Endothelial cell of umbilical vein (primary cell): Measurements from ENCODE around the gene STK32C. TPM values are rescaled to one million over a fixed set of nuclear protein-coding genes. Genes with fewer than 3 reads are reported as not detected.

Experiments used
- BruUV-seq: library from RNA; stranded (reverse); fragments of 400-500 nt; replicated peaks from 2 replicates; lab custom pipeline; 2021; lab: Mats Ljungman, UMichigan
- CTCF ChIA-PET: fragments of 300-600, 350-600 bp; sonication (Branson Sonifier 250); formaldehyde crosslinking; loops from one replicate; lab custom pipeline; 2021; ENCODE audit warnings: antibody characterized with exemption, inconsistent platforms; lab: Charles Lee
- POLR2A ChIA-PET: fragments of 300-600, 350-600 bp; sonication (Branson Sonifier 250); formaldehyde crosslinking; loops from one replicate; lab custom pipeline; 2021; ENCODE audit warnings: antibody characterized with exemption, inconsistent platforms; lab: Charles Lee
- DNase-seq: peaks from one replicate; pipeline ENCODE4 v3.0.0-alpha.2; 2011; ENCODE audit warnings: low read depth, low spot score
- FAIRE-seq: peaks from 2 replicates; lab custom pipeline; 2011; peaks lifted over from hg19 to GRCh38; lab: Jason Lieb, UNC
- H2AFZ ChIP-seq: 2 replicates; pipeline ENCODE4 v1.6.0; 2012; ENCODE audit warnings: low read depth, low read length, control low read depth, inconsistent platforms
- H3K27ac ChIP-seq: 2 replicates; pipeline ENCODE4 v1.5.1; 2011; ENCODE audit warnings: low read depth, mild to moderate bottlenecking, control low read depth, low read length, moderate library complexity; ENCODE audit not compliant: insufficient read depth
- H3K27me3 ChIP-seq, 2 experiments: 2 replicates each; pipeline versions ENCODE4 v1.6.0 to v1.6.1; 2011; ENCODE audit warnings: low read length in 2 of 2, mixed read lengths in 1 of 2; ENCODE audit not compliant: control insufficient read depth in 2 of 2, insufficient read depth in 2 of 2
- H3K36me3 ChIP-seq, 2 experiments: 2 replicates in 1 of 2; 3 replicates in 1 of 2; pipeline ENCODE4 v1.5.1; 2011; ENCODE audit warnings: low read length in 2 of 2, mild to moderate bottlenecking in 1 of 2, moderate library complexity in 1 of 2; ENCODE audit not compliant: control insufficient read depth in 2 of 2, insufficient read depth in 2 of 2; ENCODE audit errors: extremely low read depth in 1 of 2
- H3K4me1 ChIP-seq: 3 replicates; pipeline ENCODE4 v1.5.1; 2011; ENCODE audit warnings: mild to moderate bottlenecking, low read length; ENCODE audit not compliant: control insufficient read depth, insufficient read depth; ENCODE audit errors: extremely low read depth
- H3K4me2 ChIP-seq: 2 replicates; pipeline ENCODE4 v1.6.1; 2011; ENCODE audit warnings: low read length, control low read depth, mixed read lengths; ENCODE audit not compliant: insufficient read depth
- H3K4me3 ChIP-seq, 3 experiments: fragments of 200-600 bp in 1 of 3; sonication (generic), shearing (Covaris generic) in 1 of 3; replicated peaks in 1 of 3; 2 replicates each; pipeline ENCODE4 v1.5.1; 2011 to 2016; ENCODE audit warnings: control low read depth in 3 of 3, low read length in 3 of 3, mild to moderate bottlenecking in 2 of 3, inconsistent platforms in 1 of 3, low read depth in 1 of 3, moderate library complexity in 1 of 3; ENCODE audit not compliant: insufficient read depth in 1 of 3
- H3K79me2 ChIP-seq: 2 replicates; pipeline ENCODE4 v1.6.0; 2012; ENCODE audit warnings: low read length, inconsistent platforms; ENCODE audit not compliant: control insufficient read depth, insufficient read depth
- H3K9ac ChIP-seq: replicated peaks from 2 replicates; pipeline ENCODE3; 2011; ENCODE audit warnings: low read length, control low read depth; ENCODE audit not compliant: insufficient read depth; ENCODE audit errors: extremely low read depth
- H3K9me1 ChIP-seq: replicated peaks from 3 replicates; pipeline ENCODE4 v1.6.0; 2011; ENCODE audit warnings: mild to moderate bottlenecking, low read length; ENCODE audit not compliant: control insufficient read depth, insufficient read depth; ENCODE audit errors: extremely low read depth
- H3K9me3 ChIP-seq: replicated peaks from 2 replicates; pipeline ENCODE4 v1.5.1; 2012; ENCODE audit warnings: low read length, inconsistent platforms; ENCODE audit not compliant: control insufficient read depth, insufficient read depth
- H4K20me1 ChIP-seq: replicated peaks from 2 replicates; pipeline ENCODE3; 2011; ENCODE audit warnings: mild to moderate bottlenecking, low read length; ENCODE audit not compliant: control insufficient read depth, insufficient read depth; ENCODE audit errors: extremely low read depth
- CTCF ChIP-seq, 2 donors: IDR thresholded peaks; 1 replicate in 1 of 2; 2 replicates in 1 of 2; pipeline ENCODE4 v1.5.1; 2011; ENCODE audit warnings: low read length in 2 of 2, mild to moderate bottlenecking in 2 of 2, moderate library complexity in 2 of 2, control low read depth in 1 of 2, inconsistent platforms in 1 of 2, low read depth in 1 of 2; ENCODE audit not compliant: insufficient read depth in 1 of 2; ENCODE audit errors: extremely low read depth in 1 of 2
- EZH2 ChIP-seq: IDR thresholded peaks from 2 replicates; pipeline ENCODE4 v1.6.1; 2012; ENCODE audit warnings: borderline replicate concordance, low read depth, mild to moderate bottlenecking, moderate library complexity, low read length, inconsistent platforms; ENCODE audit not compliant: severe bottlenecking
- FOS ChIP-seq: IDR thresholded peaks from 2 replicates; pipeline ENCODE4 v1.6.1; 2011; ENCODE audit warnings: mild to moderate bottlenecking, low read length, moderate library complexity, borderline replicate concordance; ENCODE audit not compliant: insufficient read depth
- GATA2 ChIP-seq: IDR thresholded peaks from 2 replicates; pipeline ENCODE4 v1.7.0; 2011; ENCODE audit warnings: low read depth, mild to moderate bottlenecking, moderate library complexity, mixed read lengths, low read length; ENCODE audit not compliant: insufficient read length, insufficient read depth
- JUN ChIP-seq: IDR thresholded peaks from 2 replicates; pipeline ENCODE4 v1.6.1; 2011; ENCODE audit warnings: borderline replicate concordance, low read depth; ENCODE audit not compliant: insufficient read length, insufficient read depth
- MAX ChIP-seq: IDR thresholded peaks from 2 replicates; pipeline ENCODE4 v1.6.1; 2011; ENCODE audit not compliant: insufficient read depth, insufficient read length
- MYC ChIP-seq: IDR thresholded peaks from one replicate; pipeline ENCODE4 v1.6.1; 2011; ENCODE audit warnings: mild to moderate bottlenecking, low read depth, low read length
- POLR2A ChIP-seq: IDR thresholded peaks from 2 replicates; pipeline ENCODE4 v1.6.1; 2012; ENCODE audit warnings: low read depth, mild to moderate bottlenecking, control low read depth, low read length
- POLR2AphosphoS5 ChIP-seq: IDR thresholded peaks from 2 replicates; pipeline ENCODE4 v1.6.1; 2012; ENCODE audit warnings: low read depth, mild to moderate bottlenecking, control low read depth, low read length, moderate library complexity; ENCODE audit not compliant: insufficient read depth
- dilution Hi-C: fragments of 300-500 bp; cut with MboI; formaldehyde crosslinking; loops from one replicate; pipeline ENCODE4 v1.15.0; 2019; ENCODE audit warnings: low sequenced_read_pairs; ENCODE audit not compliant: extremely low pct_ligation_motif_present
- intact Hi-C: fragments of 100-400 bp; cut with micrococcal nuclease; formaldehyde crosslinking; loops from one replicate; pipeline ENCODE4 v1.10.0; 2022
- polyA plus RNA-seq, 4 experiments: library from polyadenylated mRNA; depleted of rRNA in 3 of 4; stranded (reverse) in 3 of 4; unstranded in 1 of 4; fragments of >200 nt; gene quantifications; 2 replicates each; pipeline versions ENCODE4 v1.2.1 to v1.2.3, GENCODE V29; 2011 to 2012; ENCODE audit warnings: missing spikeins in 1 of 4
- total RNA-seq: library from RNA; stranded (reverse); gene quantifications from 2 replicates; pipeline ENCODE4 v1.2.3, GENCODE V29; 2021

STK32C gene
- total and polyA plus RNA-seq, 2 donors (not counting 3 experiments of a cell fraction or from before 2014, with no cell fraction given), result 5.4 to 14.1 TPM

GRCh38 chr10:132306864-132307751, 642 bp downstream of the STK32C start:
- peak overlapping the region in 1 of 3 experiments; percentile 37 for H3K4me3 ChIP-seq
- ChIA-PET CTCF (interaction anchor here (0.8 to 0.9 kb wide), 2 partner anchors 8 to 53 kb away, joined by 3 to 6 read pairs; no protein-coding TSS in a partner anchor), POLR2A (interaction anchor here (0.6 kb wide), 2 partner anchors 23 to 26 kb away, joined by 4 read pairs; no protein-coding TSS in a partner anchor)
- no peak overlapping the region for H3K4me2 ChIP-seq
- H4K20me1 ChIP-seq, result no peaks in the 10 kb centered on the region
- H3K9me1 ChIP-seq, result no peaks in the 10 kb centered on the region
- no peak overlapping the region for H3K27ac ChIP-seq
- no peaks in the 10 kb centered on the region for H3K4me1 ChIP-seq
- TF ChIP-seq POLR2AphosphoS5 (no peak), EZH2 (peak; percentile 58)
- intact Hi-C loops (no loop called here), dilution Hi-C loops (no loop called here)
- FAIRE-seq (no peak), DNase-seq (no peak)
- no peak overlapping the region for H3K9ac ChIP-seq
- no peaks in the 10 kb centered on the region for H3K79me2 ChIP-seq
- H3K27me3 ChIP-seq, result peaks cover 4 to 11% of the 10 kb centered on the region in 2 experiments
- BruUV-seq, result no TSS peak
- no peaks in the 10 kb centered on the region for H3K36me3 ChIP-seq
- H2AFZ ChIP-seq, result peak overlapping the region; percentile 78
- H3K9me3 ChIP-seq, result no peaks in the 10 kb centered on the region

- H3K4me1 ChIP-seq, result no peaks in the 10 kb centered on the region
- H3K36me3 ChIP-seq, result no peaks in the 10 kb centered on the region
- TF ChIP-seq FOS (no peak), MYC (no peak), CTCF (IDR thresholded peaks at IDR 0.05; ENCODE audit: extremely low read depth in 1 of 2, insufficient read depth in 1 of 2, low read depth in 1 of 2, low read length in 2 of 2) (no peak), POLR2AphosphoS5 (no peak), GATA2 (no peak), MAX (no peak), POLR2A (no peak), EZH2 (no peak), JUN (no peak)
- H3K27me3 ChIP-seq, result peaks cover 4 to 11% of the 10 kb centered on the region in 2 experiments
- H2AFZ ChIP-seq, result no peak overlapping the region
- H4K20me1 ChIP-seq, result no peaks in the 10 kb centered on the region
- dilution Hi-C loops, result no loop called here
- POLR2A ChIA-PET, result no interaction called here
- intact Hi-C loops, result no loop called here
- H3K27ac ChIP-seq, result no peak overlapping the region
- H3K4me2 ChIP-seq, result no peak overlapping the region
- H3K4me3 ChIP-seq, result no peak overlapping the region
- no TSS peak for BruUV-seq
- H3K9me3 ChIP-seq, result no peaks in the 10 kb centered on the region
- H3K9ac ChIP-seq, result no peak overlapping the region
- H3K9me1 ChIP-seq, result no peaks in the 10 kb centered on the region
- CTCF ChIA-PET, result no interaction called here
- no peaks in the 10 kb centered on the region for H3K79me2 ChIP-seq
- DNase-seq, result no peak
- FAIRE-seq, result no peak
Observed at GRCh38 chr10:132306343-132306685, 1.4 kb downstream of the STK32C start.
